Placental epithelial cell (primary cell): Measurements from ENCODE around the gene GPR157. TPM values are rescaled to one million over a fixed set of nuclear protein-coding genes. Genes with fewer than 3 reads are reported as not detected.

ENCODE experiments used
- small RNA-seq: library from RNA; depleted of rRNA; stranded (forward); fragments of <200 nt; gene quantifications from one replicate; pipeline ENCODE3, GENCODE V24; 2012
- total RNA-seq: library from RNA; depleted of rRNA; stranded (reverse); fragments of >200 nt; gene quantifications from 2 replicates; pipeline ENCODE4 v1.2.3, GENCODE V29; 2012

GPR157 gene
- total RNA-seq, result 3.1 and 4.2 TPM in 2 replicates

DNA sequence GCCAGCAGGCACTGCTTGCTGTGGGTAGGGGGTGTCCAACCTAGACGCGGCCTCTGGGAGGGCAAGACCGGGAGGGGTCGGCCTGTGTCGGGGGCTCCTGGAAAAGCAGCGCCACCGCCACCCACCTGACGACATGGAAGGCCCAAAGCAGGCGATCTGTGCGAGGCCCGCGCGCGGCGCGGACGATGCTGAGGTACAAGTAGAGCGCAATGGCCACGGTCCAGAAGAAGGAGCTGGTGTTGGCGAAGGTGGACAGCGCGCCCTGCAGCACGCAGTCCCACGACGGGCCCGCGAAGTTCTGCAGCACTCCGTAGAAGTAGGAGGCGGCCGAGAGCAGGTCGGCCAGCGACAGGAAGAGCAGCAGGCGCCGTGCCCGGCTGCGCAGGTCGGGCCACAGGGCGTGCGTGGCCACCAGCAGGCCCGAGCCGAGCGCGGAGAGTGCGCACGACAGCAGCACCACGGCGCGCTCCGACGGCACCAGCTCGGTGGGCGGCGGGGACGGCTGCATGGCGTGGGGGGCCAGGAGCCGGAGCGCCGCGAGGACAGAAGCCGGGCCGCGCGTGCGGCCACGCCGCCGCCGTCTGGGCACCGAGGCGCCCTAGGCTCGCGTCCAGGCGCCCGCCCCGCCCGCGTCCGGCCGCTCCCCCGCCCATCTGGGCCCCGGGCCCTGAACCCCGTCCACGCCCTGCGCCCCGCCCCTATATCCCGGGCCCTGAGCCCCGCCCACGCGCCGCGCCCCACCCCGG lies at the start of gene GPR157:
Gene GPR157, minus strand, starts transcription at position 583 of the 746 bp plus-strand sequence. Its CDS starts 75 bp downstream, at position 508.

GRCh38 chr1:9069326-9070100 lies 59.4 kb downstream of the GPR157 start, which contains the start of gene SLC2A5:
Gene SLC2A5 (minus strand): TSS chr1:9069635. CDS start chr1:9069536, 99 bp downstream.

Small RNA genes within 50 kb of the gene (small RNA-seq; reads per million reads assigned to genes)
- 0.09 reads per million for gene RF00424

Other genes with a start within 250 kb of the GPR157 start
- not detected in 2 replicates for gene CA6, start 183.2 kb downstream of the GPR157 start, total RNA-seq
- not detected in 2 replicates for gene SLC2A7, start 102.7 kb downstream of the GPR157 start, total RNA-seq
- 0.87 and 2.4 TPM in 2 replicates for gene SLC2A5, start 59.5 kb downstream of the GPR157 start, total RNA-seq
- 20.4 and 33.0 TPM in 2 replicates for gene H6PD, start 105.7 kb upstream of the GPR157 start, total RNA-seq
- 73.4 and 98.4 TPM in 2 replicates for gene SPSB1, start 163.8 kb upstream of the GPR157 start, total RNA-seq